SJCRH30 (cell line): Measurements from ENCODE around the gene SLC7A8. TPM values are rescaled to one million over a fixed set of nuclear protein-coding genes. Genes with fewer than 3 reads are reported as not detected.

Experiments
- DNase-seq, 2 experiments: peaks; one replicate each; pipeline ENCODE4 v3.0.0-alpha.2; 2015 to 2020
- H3K27ac ChIP-seq: fragments of 250-450 bp; sonication (Bioruptor Pico); 2 replicates; pipeline ENCODE4 v1.5.1; 2020; ENCODE audit warnings: mild to moderate bottlenecking, moderate library complexity
- H3K27me3 ChIP-seq: fragments of 250-450 bp; sonication (Bioruptor Pico); 2 replicates; pipeline ENCODE4 v1.5.1; 2020; ENCODE audit warnings: mild to moderate bottlenecking, moderate library complexity
- H3K36me3 ChIP-seq: fragments of 250-450 bp; sonication (Bioruptor Pico); 2 replicates; pipeline ENCODE4 v1.5.1; 2020; ENCODE audit warnings: mild to moderate bottlenecking, moderate library complexity
- H3K4me1 ChIP-seq: fragments of 250-450 bp; sonication (Bioruptor Pico); 2 replicates; pipeline ENCODE4 v1.5.1; 2020; ENCODE audit warnings: mild to moderate bottlenecking, moderate library complexity
- H3K4me3 ChIP-seq: fragments of 250-450 bp; sonication (Bioruptor Pico); 2 replicates; pipeline ENCODE4 v1.5.1; 2020; ENCODE audit warnings: mild to moderate bottlenecking, moderate library complexity
- H3K9me3 ChIP-seq: fragments of 250-450 bp; sonication (Bioruptor Pico); replicated peaks from 2 replicates; pipeline ENCODE4 v1.5.1; 2020; ENCODE audit warnings: mild to moderate bottlenecking, moderate library complexity
- total RNA-seq: library from RNA; depleted of rRNA; stranded (reverse); fragments of >200 nt; shearing (Covaris generic); gene quantifications from 2 replicates; pipeline ENCODE4 v1.2.3, GENCODE V29; 2014

Gene SLC7A8
- total RNA-seq, 1 experiment from 2014 or later, result 0.04 TPM

DNA sequence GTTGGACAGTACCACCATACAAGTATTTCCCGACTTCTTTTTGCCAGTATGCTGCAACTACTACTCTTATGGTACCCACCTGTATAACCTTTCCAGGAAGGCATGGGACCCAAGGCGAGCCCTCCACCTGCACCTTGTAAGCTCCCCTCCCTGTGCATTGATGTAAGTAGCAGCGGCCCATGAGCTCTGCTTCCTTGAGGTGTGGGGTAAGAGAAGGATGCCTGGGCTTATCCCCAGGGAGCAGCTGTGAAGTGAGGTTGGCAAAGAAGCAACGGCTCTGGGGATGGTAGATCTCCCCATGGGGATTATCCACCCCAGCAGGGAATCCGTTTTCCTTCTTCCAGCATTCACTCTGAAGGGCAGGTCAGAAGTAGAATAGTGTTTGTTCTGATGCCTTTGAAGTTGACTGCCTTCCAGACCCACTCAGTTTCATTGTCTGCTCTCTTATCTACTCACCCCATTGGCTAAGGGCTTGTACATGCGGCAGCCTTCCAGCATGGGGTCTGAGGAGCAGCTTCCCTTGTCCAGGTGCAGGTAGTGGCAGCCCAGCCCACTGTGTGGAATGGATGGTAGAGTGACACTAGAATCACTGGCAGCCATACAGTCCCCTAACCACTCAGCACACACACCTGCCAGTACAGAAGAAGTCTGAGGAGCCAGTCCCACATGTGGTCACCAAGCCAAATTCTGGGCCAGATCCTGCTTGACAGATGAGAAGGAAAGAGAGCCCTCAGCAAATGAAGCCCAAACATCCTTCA, 82.1 kb downstream of the SLC7A8 start:
- H3K27me3 ChIP-seq, result peaks cover 9% of the 10 kb centered on the region; the same call in 1 of the 2 replicates
- H3K4me3 ChIP-seq, result no peak overlapping the region
- no peak for DNase-seq
- peaks cover 15% of the 10 kb centered on the region; the same call in 1 of the 2 replicates for H3K36me3 ChIP-seq
- H3K4me1 ChIP-seq, result peaks cover 2% of the 10 kb centered on the region
- H3K9me3 ChIP-seq, result no peaks in the 10 kb centered on the region
- H3K27ac ChIP-seq, result no peak overlapping the region

DNA sequence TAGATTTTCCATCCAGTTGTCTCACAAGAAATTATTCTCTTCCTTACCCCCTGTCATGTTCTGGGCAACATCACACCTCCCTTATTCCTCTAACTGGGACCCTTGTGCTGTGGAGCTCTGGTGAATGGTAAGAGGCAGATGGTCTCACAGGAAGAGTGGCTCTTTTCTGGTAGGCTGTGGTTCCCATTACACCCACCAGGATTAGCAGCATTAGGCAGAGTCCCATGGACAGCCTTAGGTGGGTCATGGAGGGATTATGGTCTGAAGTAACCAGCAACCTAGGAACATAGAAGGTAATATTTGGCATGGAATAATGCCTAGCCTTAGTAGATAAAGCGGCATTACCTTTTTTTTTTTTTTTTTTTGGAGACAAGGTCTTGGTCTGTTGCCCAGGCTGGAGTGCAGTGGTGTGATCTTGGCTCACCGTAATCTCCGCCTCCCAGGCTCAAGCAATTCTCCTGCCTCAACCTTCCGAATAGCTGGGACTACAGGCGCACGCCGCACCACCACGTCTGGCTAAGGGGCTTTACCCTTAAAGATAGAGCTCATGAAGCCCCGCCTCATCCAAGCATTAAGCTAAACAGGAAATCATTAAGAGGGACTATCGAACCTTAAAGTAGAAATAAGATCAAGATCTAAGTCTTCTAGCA, 84.1 kb downstream of the SLC7A8 start:
- peaks cover 15% of the 10 kb centered on the region; the same call in 1 of the 2 replicates for H3K36me3 ChIP-seq
- no peaks in the 10 kb centered on the region for H3K9me3 ChIP-seq
- H3K27me3 ChIP-seq, result peaks cover 3% of the 10 kb centered on the region; the same call in 1 of the 2 replicates
- H3K27ac ChIP-seq, result no peak overlapping the region
- no peak for DNase-seq
- H3K4me3 ChIP-seq, result no peak overlapping the region
- no peaks in the 10 kb centered on the region; the same call in 1 of the 2 replicates for H3K4me1 ChIP-seq

DNA sequence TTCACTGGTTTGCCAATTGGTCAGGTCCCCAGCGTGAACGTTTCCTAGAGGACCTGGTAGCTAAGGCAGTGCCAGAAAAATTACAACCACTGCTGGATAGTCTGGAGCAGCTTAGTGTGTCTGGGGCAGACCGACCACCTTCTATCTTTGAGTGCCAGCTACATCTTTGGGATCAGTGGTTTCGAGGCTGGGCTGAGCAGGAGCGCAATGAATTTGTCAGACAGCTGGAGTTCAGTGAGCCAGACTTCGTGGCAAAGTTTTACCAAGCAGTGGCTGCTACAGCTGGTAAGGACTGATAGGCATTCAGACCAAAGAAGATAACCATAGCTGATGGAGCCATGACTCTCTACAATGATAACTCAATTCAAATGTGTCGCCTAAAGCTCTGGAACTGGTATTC, 85.7 kb downstream of the SLC7A8 start:
- Histone ChIP-seq H3K36me3 (peaks cover 18% of the 10 kb centered on the region), H3K4me1 (peaks cover 2% of the 10 kb centered on the region), H3K4me3 (no peak overlapping the region), H3K27ac (no peak overlapping the region), H3K27me3 (no peaks in the 10 kb centered on the region), H3K9me3 (no peaks in the 10 kb centered on the region)
- DNase-seq, result no peak

DNA sequence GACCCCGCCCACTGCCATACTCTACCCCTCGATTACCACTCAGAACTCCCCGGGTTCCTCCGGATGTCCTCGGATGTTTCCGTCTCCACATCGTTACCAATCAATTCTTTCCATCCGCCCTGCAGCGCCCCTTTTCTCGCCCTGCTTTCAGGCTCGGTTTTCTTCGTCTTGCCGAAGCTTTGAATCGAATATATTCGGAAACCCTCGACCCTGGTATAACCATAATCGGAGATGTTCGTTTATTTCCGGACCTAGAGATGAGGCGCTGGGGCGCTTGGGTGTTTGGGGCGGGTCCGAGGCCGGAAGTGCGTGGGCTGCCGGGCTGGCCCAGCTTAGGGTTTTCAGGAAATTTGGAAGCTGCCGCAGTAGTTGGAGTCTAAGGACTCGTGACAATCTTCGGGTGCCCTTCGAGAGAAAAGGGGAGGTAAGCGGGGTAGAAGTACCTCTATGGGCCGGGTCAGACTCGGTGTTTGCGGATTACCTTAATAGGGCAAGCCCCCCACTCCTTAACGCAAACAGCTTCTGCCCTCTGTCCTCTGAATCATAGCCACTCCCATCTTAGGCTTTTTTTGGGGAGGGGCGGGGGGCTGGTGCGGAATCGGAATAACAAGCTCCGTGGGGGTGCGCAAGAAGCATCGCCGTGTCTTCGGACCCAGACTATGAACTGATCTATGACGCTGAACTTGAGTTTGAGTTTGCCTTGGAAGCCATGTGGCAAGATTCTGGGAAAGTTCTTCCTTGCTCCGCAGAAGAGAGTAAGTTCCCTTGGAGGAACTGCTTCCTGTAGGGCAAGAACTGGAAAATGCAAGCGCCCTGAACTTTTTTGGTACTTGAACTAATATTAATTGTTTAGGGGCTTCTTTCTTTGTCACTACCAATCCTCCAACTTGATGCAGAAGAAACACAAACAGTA, 88.0 kb downstream of the SLC7A8 start, which contains the start of gene C14orf119:
Gene C14orf119 (plus strand): TSS at position 310 of the 913 bp plus-strand sequence. CDS start 2,154 bp downstream, outside the sequence.
- Histone ChIP-seq H3K36me3 (peaks cover 30% of the 10 kb centered on the region), H3K27ac (peak within 1 kb of the TSS; percentile 92), H3K4me1 (peaks cover 2% of the 10 kb centered on the region; the same call in 1 of the 2 replicates), H3K4me3 (peak within 1 kb of the TSS; percentile 94), H3K9me3 (no peaks in the 10 kb centered on the region), H3K27me3 (no peaks in the 10 kb centered on the region)
- peak; percentile 99 to 100 for DNase-seq

DNA sequence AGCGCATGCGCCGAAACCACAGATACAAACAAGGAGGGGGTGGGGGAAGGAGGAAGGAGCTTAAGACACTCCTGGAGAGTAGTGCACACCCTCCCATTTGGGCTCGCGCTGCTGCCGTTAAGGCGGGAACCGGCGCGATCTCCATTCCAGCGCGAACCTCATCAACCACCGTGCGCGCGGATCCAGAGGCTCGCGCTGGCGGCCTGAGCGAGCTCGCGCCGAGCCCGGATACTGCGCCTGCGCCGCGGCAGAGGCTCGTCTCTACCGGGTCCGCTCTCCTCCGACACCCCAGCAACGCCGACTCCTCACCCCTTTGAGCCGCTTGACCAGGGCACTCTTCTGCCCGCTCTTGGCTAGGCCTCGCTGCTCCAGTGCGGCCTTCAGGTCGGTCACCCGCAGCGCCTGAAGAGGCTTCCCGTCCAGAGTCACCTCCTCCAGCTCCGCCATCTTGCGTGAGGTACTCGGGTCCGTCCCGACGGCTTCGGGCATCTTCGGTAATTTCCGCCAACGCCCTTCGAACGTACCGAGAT, 88.7 kb downstream of the SLC7A8 start, which contains the start of gene ACIN1:
Gene ACIN1 (minus strand): TSS at position 471 of the 530 bp plus-strand sequence. CDS start 24 bp downstream, at position 447.
- H3K4me1 ChIP-seq, result peaks cover 2% of the 10 kb centered on the region; the same call in 1 of the 2 replicates
- DNase-seq, result peak; percentile 85 to 91
- peak within 1 kb of the TSS; percentile 94 for H3K4me3 ChIP-seq
- H3K9me3 ChIP-seq, result no peaks in the 10 kb centered on the region
- H3K27me3 ChIP-seq, result no peaks in the 10 kb centered on the region
- peaks cover 37% of the 10 kb centered on the region for H3K36me3 ChIP-seq
- peak within 1 kb of the TSS; percentile 92 for H3K27ac ChIP-seq

DNA sequence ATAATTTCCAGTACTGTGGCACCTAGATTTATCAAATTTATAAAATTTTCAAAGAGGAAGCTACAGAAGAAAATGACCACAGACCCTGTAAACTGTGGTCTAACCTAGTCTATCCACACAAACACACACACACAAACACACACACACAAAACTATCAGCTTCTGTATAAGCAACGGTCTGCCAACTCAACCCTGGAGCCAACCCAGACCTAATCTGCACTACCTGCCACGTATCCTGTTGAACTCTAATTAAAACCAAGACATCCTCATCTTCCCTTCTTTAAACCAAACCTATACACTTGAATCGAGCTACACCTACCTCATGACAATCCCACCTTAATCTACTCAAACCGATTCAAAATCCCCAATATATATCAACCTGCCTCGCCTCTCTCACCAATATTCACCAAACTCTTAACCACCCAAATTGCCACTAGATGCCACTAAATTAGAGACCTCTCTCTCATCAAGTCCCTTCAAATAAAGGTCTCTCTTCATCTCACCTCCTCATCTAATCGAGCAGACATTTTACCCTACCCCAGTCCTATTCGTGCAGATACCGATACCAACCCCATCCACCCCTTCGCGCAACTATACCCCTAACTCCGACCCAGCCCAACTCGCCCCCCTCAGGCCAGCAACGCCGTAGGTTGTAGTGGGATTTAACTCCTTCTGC, 89.3 kb downstream of the SLC7A8 start:
- Histone ChIP-seq H3K4me3 (peak overlapping the region; percentile 94), H3K27ac (peak overlapping the region; percentile 92), H3K27me3 (no peaks in the 10 kb centered on the region), H3K9me3 (no peaks in the 10 kb centered on the region), H3K36me3 (peaks cover 42% of the 10 kb centered on the region), H3K4me1 (peaks cover 2% of the 10 kb centered on the region; the same call in 1 of the 2 replicates)
- no peak for DNase-seq

DNA sequence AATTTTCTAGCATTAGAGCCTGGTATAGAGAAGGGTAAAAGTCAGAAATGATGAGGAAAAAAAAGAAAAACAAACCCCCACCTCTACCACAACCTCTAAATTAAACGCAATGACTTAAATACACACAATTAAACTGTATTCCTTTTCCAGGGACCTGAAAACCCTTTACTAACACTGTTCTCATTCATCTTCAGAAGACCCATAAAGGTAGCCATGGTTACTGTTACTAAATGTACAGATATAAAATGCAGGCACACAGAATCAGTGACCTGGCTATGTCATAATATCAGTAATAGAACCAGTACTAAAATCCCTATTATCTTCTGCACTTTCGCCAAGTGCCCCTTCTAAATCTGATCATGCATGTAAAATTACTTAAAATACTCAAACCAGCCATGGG, 89.9 kb downstream of the SLC7A8 start:
- DNase-seq, result no peak
- H3K4me3 ChIP-seq, result no peak overlapping the region; the same call in 1 of the 2 replicates
- no peaks in the 10 kb centered on the region for H3K9me3 ChIP-seq
- no peaks in the 10 kb centered on the region for H3K27me3 ChIP-seq
- H3K27ac ChIP-seq, result no peak overlapping the region
- peaks cover 2% of the 10 kb centered on the region; the same call in 1 of the 2 replicates for H3K4me1 ChIP-seq
- peaks cover 43% of the 10 kb centered on the region for H3K36me3 ChIP-seq

DNA sequence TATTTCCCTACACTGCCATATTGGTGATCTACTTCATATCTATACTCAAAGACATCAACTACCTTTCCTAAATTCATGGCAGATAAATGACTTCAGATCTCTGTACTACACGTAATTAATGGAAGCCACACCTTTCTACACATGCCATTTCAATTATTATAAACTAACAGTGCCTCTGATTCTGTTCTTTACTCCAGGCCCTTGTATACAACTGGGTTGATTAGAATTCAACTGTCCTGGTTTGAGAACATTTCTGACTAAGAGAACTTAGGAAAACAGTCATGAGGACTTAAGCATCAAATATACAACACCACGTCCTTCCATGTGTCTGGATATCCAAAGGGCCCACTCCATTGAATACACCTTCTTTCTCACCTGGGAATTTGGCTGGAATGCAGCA, 90.4 kb downstream of the SLC7A8 start:
- H3K36me3 ChIP-seq, result peaks cover 43% of the 10 kb centered on the region
- peaks cover 2% of the 10 kb centered on the region; the same call in 1 of the 2 replicates for H3K4me1 ChIP-seq
- no peaks in the 10 kb centered on the region for H3K27me3 ChIP-seq
- H3K4me3 ChIP-seq, result no peak overlapping the region
- H3K9me3 ChIP-seq, result no peaks in the 10 kb centered on the region
- DNase-seq, result no peak
- no peak overlapping the region for H3K27ac ChIP-seq

DNA sequence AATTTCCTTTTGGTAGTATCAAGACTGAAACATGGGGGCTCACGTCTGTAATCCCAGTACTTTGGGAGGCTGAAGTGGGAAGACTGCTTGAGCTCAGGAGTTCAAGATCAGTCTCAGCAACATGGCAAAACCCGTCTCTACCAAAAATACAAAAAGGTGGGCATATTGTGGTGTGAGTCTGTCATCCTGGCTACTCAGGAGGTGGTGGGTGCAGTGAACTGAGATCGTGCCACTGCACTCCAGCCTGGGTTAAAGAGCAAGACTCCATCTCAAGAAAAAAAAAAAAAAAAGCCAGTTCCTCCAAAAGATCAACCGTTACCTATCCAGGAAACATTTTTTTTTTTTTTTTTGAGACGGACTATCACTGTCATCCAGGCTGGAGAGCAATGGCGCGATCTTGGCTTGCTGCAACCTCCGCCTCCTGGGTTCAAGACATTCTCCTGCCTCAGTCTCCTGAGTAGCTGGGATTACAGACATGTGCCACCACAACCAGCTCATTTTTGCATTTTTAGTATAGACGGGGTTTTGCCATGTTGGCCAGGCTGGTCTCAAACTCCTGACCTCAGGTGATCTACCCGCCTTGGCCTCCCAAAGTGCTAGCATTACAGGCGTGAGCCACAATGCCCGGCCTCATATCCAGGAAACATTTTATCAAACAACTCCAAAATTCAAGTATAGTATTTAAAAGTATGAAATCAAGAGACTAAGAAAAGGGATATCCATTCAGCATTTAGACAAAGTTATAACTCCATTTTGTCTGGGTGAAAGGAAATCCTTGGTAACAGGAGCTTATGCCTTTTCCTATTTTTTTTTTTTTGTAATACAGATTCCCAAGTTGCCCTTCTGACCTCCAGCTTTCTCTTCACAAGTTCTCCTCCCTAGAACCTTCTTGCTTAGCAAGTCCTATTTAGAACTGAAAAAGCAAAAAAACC, 91.9 kb downstream of the SLC7A8 start:
- H3K27me3 ChIP-seq, result no peaks in the 10 kb centered on the region
- H3K4me1 ChIP-seq, result peaks cover 2% of the 10 kb centered on the region; the same call in 1 of the 2 replicates
- H3K27ac ChIP-seq, result no peak overlapping the region
- H3K4me3 ChIP-seq, result no peak overlapping the region
- no peaks in the 10 kb centered on the region for H3K9me3 ChIP-seq
- H3K36me3 ChIP-seq, result peaks cover 52% of the 10 kb centered on the region
- DNase-seq, result no peak

DNA sequence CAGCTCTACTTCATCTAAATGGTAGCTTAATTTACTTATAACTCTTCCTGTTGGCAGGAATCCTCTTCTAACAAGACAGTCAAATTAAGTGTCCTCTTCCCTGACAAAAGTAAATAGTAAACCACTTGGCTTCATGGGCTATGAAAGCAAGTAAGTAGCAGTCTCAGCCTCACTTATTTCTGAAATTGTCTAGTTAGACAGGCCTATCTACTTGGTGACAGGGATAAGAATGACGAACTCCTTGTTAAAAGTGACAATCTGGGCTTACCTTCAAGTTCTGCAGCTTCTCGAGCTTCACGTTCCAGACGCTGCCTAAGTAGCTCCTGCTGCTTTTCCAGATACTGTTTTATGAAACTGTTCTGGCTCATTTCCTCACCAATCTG, 93.2 kb downstream of the SLC7A8 start:
- Histone ChIP-seq H3K36me3 (peaks cover 62% of the 10 kb centered on the region), H3K9me3 (no peaks in the 10 kb centered on the region)
- DNase-seq, result no peak

DNA sequence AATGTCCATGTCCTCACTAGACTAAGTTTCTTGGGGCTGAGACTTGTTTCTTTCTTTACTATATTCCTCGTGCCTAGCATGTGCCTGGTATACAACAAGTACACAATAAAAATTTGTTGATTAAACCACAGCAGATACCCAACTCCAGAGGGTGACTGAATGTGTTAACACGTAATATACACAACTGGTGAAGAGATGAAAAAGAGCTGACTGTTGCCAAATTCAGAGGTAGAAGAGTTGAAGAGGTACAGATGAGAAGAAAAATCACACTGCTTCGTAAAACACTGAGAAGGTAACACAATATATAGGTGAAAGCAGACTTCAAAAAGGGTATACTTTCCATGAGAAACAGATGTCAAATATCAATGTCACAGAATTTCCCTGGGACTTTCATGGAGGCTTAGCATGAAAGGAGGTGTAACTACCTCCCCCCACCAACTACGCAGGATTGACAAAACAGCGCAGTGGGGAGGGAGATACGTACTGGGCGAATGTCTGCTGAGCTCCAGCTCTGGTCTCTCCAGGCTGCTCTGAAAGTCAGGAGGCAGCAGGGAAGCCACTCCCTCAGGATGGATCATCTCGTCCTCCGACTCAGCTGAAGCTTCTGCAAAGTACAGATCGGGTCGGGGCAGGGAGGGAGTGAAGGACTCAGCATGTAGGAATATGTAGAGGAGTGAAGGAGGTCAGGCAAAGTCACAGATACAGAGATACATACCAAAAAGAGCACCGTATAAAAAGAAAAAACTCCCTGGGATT, 93.8 kb downstream of the SLC7A8 start:
- H3K36me3 ChIP-seq, result peaks cover 64% of the 10 kb centered on the region
- no peaks in the 10 kb centered on the region for H3K27me3 ChIP-seq
- no peak for DNase-seq
- H3K27ac ChIP-seq, result no peak overlapping the region
- H3K4me1 ChIP-seq, result peaks cover 2% of the 10 kb centered on the region; the same call in 1 of the 2 replicates
- no peaks in the 10 kb centered on the region for H3K9me3 ChIP-seq
- H3K4me3 ChIP-seq, result no peak overlapping the region

More for the DNA sequence above, 93.2 kb downstream of the SLC7A8 start:
- H3K27ac ChIP-seq, result no peak overlapping the region
- H3K4me3 ChIP-seq, result no peak overlapping the region
- H3K27me3 ChIP-seq, result no peaks in the 10 kb centered on the region
- H3K4me1 ChIP-seq, result peaks cover 2% of the 10 kb centered on the region; the same call in 1 of the 2 replicates

DNA sequence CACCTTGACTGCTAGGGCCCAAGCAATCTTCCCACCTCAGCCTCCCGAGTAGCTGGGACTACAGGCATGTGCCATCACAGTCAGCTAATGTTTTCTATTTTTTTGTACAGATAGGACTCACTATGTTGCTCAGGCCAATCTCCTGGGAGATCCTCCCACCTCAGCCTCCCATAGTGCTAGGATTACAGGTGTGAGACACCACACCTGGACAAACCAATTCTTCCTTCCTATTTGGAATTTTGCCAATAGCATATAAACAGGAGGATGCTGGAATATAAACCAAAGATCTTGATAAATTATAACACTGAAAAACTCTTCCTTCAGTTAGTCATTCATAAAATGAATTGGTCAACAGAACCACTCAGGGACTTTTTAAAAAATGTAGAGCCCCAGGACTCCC, 96.9 kb downstream of the SLC7A8 start:
- H3K36me3 ChIP-seq, result peaks cover 70% of the 10 kb centered on the region
- no peak for DNase-seq
- no peaks in the 10 kb centered on the region for H3K9me3 ChIP-seq
- H3K27ac ChIP-seq, result no peak overlapping the region
- H3K4me1 ChIP-seq, result no peaks in the 10 kb centered on the region
- no peak overlapping the region for H3K4me3 ChIP-seq
- no peaks in the 10 kb centered on the region for H3K27me3 ChIP-seq
